Epithelial cell of esophagus (primary cell): ENCODE data around the gene AIPL1.
A peak's percentile ranks its signal among the peaks of the same experiment; 100 is the strongest.

Experiments used
- DNase-seq: peaks from one replicate; pipeline ENCODE4 v3.0.0; 2010; ENCODE audit warnings: low read depth
- H3K4me3 ChIP-seq: 2 replicates; pipeline ENCODE4 v1.5.1; 2011; ENCODE audit warnings: mild to moderate bottlenecking, low read length, control low read depth
- CTCF ChIP-seq: IDR thresholded peaks from 2 replicates; pipeline ENCODE4 v1.5.1; 2011; ENCODE audit warnings: low read depth, mild to moderate bottlenecking, low read length, control low read depth, inconsistent platforms; ENCODE audit not compliant: insufficient read depth; ENCODE audit errors: missing control alignments

AIPL1 gene

GRCh38 chr17:6477831-6478383, 43.0 kb upstream of the AIPL1 start:
- H3K4me3 ChIP-seq, result no peak overlapping the region
- no peak for DNase-seq
- TF ChIP-seq CTCF, result no peak

- DNase-seq, result no peak
- TF ChIP-seq CTCF, result no peak
- H3K4me3 ChIP-seq, result no peak overlapping the region
Measured at GRCh38 chr17:6476810-6477179, 41.9 kb upstream of the AIPL1 start.

- DNase-seq, result peak; percentile 20
- H3K4me3 ChIP-seq, result no peak overlapping the region
- TF ChIP-seq CTCF, result no peak
Measured at GRCh38 chr17:6476076-6476809, 41.3 kb upstream of the AIPL1 start.

GRCh38 chr17:6475411-6475810, 40.5 kb upstream of the AIPL1 start:
- peak; percentile 18 for DNase-seq
- no peak for TF ChIP-seq CTCF
- no peak overlapping the region for H3K4me3 ChIP-seq

GRCh38 chr17:6474906-6475305, 40.0 kb upstream of the AIPL1 start:
- H3K4me3 ChIP-seq, result no peak overlapping the region
- no peak for TF ChIP-seq CTCF

GRCh38 chr17:6474376-6474775, 39.5 kb upstream of the AIPL1 start:
- no peak for DNase-seq
- no peak for TF ChIP-seq CTCF

More at GRCh38 chr17:6474906-6475305, 40.0 kb upstream of the AIPL1 start:
- DNase-seq, result peak; percentile 90

More at GRCh38 chr17:6474376-6474775, 39.5 kb upstream of the AIPL1 start:
- H3K4me3 ChIP-seq, result no peak overlapping the region
